GM21367 (cell line): ENCODE data around the gene RASAL3.
A peak's percentile ranks its signal among the peaks of the same experiment; 100 is the strongest.
"Not testable (repeated sequence)": the region's sequence is repeated elsewhere in the genome, so short reads cannot be mapped to it uniquely, and the experiment has no call there.

Experiments
- ATAC-seq: cut with Tn5 transposase; IDR thresholded peaks from one replicate; pipeline ENCODE4 v1.9.1; 2021; ENCODE audit not compliant: unreplicated experiment

Gene RASAL3

DNA sequence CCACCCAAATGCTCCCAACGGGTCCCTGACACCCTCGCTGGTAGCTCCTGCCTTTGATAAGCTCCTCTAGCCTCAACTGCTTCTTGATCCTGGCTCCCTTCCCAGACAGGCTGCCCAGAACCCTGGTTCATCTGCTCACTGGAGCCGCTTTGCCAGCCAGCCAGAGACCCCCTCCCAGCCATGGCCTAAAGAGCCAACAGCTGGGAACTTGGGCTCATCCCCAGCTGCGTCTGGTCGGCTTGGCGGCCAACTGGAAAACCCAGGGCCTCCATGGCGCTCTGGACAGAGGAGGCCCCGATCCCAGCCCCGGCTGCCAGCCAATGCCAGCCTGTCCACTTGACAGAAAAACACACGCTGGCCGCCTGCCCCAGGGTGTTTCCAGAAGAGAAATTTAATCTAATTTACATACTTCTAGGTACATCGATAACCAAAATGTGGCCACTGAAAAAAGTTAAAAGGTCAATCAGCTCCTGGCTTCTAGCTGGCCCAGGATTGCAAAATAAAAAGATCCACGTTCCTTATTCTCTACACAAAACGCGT, 42.6 kb downstream of the RASAL3 start:
- no peak for ATAC-seq

DNA sequence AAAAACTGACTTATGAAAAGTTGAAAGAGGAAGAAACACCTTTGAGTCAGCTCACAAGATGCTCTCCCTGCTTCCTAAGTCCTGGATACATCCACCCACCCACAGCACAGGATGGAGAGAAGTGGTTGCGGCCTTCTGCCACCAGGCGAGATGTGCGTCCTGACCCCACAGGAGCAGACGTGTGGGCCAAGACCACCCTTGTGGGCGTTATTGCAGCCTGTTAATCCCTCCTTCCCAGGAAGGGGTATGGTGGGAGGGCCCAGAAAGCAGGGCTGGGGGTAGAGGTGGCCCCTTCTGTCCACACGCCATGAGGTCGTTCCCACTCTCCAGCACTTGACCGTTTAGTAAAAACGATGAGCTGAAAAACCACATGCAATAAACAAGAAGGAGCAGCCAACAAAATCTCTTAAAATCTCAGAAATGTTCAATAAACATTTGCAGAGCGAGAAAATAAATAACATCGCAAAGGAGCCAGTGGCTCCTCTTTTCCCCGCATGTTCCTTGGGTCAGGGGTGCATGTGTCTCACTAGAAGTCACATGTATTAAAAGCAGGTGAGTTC, 43.1 kb downstream of the RASAL3 start:
- ATAC-seq: no peak

GRCh38 chr19:15419413-15420025, 44.8 kb downstream of the RASAL3 start:
- ATAC-seq: no peak

GRCh38 chr19:15418579-15419412, 45.5 kb downstream of the RASAL3 start, which contains the start of gene AKAP8L:
Gene AKAP8L, minus strand, starts transcription at chr19:15418988. Its CDS starts 65 bp downstream, at chr19:15418923.
- peak; percentile 82 for ATAC-seq

- no peak for ATAC-seq
These were observed 46.1 kb downstream of the RASAL3 start for GRCh38 chr19:15418231-15418578.

GRCh38 chr19:15417699-15418098, 46.6 kb downstream of the RASAL3 start:
- ATAC-seq: no peak

- ATAC-seq: no peak
These were observed 51.5 kb downstream of the RASAL3 start for GRCh38 chr19:15412832-15413231.

DNA sequence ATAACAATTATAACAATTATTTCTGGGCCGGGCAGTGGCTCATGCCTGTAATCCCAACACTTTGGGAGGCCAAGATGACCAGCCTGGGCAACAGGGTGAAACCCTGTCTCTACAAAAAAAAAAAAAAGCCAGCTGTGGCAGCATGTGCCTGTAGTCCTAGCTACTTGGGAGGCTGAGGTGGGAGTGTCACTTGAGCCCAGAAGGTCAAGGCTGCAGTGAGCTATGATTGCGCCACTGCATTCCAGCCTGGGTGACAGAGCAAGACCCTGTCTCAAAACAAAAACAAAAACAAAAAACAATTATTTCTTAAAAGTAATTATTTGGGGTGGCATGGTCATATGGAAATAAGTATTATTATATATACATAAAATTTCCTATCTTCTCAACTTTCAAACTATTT, 53.0 kb downstream of the RASAL3 start:
- not testable (repeated sequence) for ATAC-seq

GRCh38 chr19:15404780-15405211, 59.5 kb downstream of the RASAL3 start:
- ATAC-seq: no peak

- no peak for ATAC-seq
These were observed 60.1 kb downstream of the RASAL3 start for GRCh38 chr19:15404097-15404779.

- ATAC-seq: no peak
These were observed 61.2 kb downstream of the RASAL3 start for GRCh38 chr19:15403151-15403531.

DNA sequence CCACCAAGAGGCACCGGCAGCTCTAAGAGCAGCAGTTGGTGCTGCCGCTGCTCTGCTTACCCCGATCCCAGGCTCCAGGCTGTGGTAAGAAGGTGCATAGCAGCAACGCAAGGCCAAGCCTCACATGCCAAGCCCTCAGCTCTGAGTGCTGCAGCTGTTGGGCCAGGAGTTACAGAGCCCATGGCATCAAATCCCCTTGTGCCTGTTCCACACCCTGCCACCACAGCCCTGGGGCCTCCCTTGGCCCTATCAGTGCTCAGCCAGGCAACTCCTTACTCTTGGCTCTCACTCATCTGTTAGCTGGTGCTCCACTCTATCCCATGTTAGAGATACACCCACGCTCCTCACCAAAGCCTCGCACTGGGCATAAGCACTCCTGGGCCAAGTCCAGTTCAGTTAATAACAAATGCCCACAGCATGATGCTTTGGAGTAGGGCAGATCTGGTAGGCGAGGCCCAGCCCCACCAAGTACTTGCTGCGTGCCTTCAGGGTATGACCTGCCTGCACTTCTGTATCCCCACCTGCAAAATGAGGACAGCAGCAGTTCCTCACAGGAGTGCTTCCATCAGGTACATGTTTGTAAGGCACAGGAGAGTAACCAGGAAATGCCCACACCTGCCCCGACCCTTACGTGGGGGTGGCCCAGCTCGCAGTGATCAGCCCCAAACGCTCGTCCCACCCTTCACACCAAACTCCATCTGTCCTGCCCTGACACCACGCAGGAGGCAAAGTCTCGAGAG, 61.8 kb downstream of the RASAL3 start:
- no peak for ATAC-seq
